Neuron (in vitro differentiated cells): ENCODE measurements around the gene MRLN.
A peak's percentile ranks its signal among the peaks of the same experiment; 100 is the strongest.

ENCODE experiments used
- H2AFZ ChIP-seq: one replicate; pipeline ENCODE4 v1.6.1; 2013; ENCODE audit warnings: low read depth, mild to moderate bottlenecking, inconsistent platforms, low read length, moderate library complexity
- H3K27me3 ChIP-seq: one replicate; pipeline ENCODE4 v1.6.1; 2013; ENCODE audit warnings: low read length; ENCODE audit not compliant: insufficient read depth
- H3K36me3 ChIP-seq: one replicate; pipeline ENCODE4 v1.6.1; 2013; ENCODE audit warnings: low read length; ENCODE audit not compliant: insufficient read depth
- H3K4me1 ChIP-seq: one replicate; pipeline ENCODE4 v1.6.1; 2013; ENCODE audit warnings: low read length; ENCODE audit not compliant: insufficient read depth
- H3K4me3 ChIP-seq: 2 replicates; pipeline ENCODE4 v1.5.1; 2013; ENCODE audit warnings: mild to moderate bottlenecking, low read length, moderate library complexity
- H3K9me3 ChIP-seq: one replicate; pipeline ENCODE4 v1.6.1; 2013; ENCODE audit warnings: low read length

Gene MRLN

DNA sequence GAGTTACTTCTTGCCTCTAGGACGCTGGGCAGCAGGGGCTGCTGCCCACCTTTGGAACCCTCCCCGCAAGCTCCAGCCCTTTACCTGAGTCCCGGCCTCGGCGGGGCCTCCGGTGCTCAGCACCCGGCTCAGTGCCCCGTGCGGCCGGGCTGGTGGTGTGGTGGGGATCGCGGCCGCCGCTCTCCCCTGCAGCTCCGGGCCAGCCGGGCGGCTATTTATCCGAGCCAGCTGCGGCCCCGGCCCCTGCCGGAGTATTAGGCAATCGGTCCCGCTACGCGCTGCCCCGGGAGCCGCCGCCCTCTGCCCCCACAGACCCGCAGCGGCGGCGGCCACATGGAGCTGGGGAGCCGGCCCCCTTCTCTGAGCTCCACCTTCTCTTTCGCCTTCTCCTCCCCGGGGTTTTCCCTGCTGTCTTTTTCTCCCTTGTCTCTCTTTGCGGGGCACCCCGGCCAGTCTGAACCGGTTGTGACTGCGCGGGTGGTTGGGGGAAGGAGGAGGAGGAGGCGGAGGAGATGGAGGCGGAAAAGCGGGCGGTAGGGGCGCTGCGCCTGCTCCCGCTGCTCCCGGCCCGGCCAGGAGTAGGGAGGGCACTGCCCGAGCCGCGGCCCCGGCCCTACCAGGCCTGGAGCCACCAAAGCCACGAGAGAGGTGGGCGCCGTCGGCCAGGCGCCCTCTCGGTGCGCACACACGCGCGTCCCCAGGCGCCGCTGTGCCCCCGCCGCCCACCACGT lies 43.7 kb downstream of the MRLN start, which contains the start of gene SLC16A9:
Gene SLC16A9, minus strand, starts transcription at position 456 of the 731 bp plus-strand sequence. CDS start 25,559 bp downstream, outside the sequence.
- Histone ChIP-seq H3K9me3 (peaks cover 3% of the 10 kb centered on the region), H2AFZ (peak within 1 kb of the TSS; percentile 92), H3K4me3 (peak within 1 kb of the TSS; percentile 82), H3K4me1 (peaks cover 10% of the 10 kb centered on the region), H3K27me3 (peaks cover 7% of the 10 kb centered on the region), H3K36me3 (peaks cover 27% of the 10 kb centered on the region)

DNA sequence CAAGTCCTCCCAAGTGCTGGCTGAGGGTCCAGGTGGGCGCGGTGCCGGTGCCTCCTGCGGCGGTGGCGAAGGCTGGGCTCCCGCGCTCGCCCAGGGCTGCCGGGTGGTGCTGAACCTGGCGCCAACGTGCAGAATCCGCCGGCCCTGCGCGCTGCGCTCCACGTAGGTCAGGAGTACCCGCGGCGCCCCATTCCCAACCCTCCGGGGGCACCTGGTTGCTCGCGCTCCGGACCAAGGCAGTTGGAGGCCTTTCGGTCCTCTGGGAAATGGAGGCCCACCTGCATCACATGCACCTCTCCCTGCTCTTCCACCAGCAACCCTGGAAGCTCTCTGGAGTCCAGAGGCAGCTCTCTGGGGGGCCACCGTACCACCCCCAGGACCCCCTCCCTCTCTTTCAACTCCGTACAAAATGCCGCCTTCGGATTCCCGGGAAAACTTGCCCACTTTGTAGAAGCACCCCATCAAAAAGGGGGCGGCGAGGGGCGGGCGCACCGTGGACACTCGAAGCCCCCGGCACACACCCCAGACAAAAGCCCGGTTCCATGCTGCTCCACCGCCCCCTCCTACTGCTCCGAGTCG lies 44.4 kb downstream of the MRLN start:
- Histone ChIP-seq H2AFZ (peak overlapping the region; percentile 92), H3K4me3 (peak overlapping the region; percentile 82), H3K27me3 (peaks cover 7% of the 10 kb centered on the region), H3K36me3 (peaks cover 34% of the 10 kb centered on the region), H3K4me1 (peaks cover 10% of the 10 kb centered on the region), H3K9me3 (peaks cover 7% of the 10 kb centered on the region)

DNA sequence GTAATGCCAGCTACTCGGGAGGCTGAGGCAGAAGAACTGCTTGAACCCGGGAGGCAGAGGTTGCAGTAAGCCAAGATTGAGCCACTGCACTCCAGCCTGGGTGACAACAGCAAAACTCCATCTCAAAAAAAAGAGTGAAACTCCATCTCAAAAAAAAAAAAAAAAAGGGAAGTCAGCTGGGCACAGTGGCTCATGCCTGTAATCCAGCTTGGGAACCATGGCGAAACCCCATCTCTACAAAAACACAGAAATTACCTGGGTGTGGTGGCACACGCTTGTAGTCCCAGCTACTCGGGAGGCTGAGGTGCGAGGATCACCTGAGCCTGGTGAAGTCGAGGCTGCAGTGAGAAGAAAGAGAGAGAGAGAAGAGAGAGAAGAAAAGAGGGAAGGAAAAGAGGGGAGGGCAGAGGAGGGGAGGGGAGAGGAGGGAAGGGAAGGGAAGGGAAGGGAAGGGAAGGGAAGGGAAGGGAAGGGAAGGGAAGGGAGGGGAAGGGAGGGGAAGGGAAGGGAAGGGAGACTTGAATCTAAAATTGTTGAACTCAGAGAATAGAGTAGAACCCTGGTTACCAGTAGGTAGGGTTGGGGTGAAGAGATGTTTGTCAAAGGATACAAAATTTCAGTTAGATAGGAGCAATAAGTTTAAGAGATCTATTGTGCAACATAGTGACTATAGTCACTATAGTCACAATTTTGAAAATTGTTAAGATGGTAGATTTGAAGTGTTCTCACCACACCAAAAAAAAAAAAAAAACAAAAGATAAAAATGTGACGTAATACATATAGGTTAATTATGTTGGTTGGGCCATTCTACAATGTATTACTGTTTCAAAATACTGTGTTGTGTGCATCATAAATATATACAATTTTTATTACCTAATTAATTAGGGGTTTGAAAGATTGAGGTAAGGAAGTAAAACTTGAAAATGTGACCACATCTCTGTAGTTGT lies 46.1 kb downstream of the MRLN start:
- peaks cover 49% of the 10 kb centered on the region for H3K36me3 ChIP-seq
- peaks cover 7% of the 10 kb centered on the region for H3K9me3 ChIP-seq
- no peaks in the 10 kb centered on the region for H3K27me3 ChIP-seq
- no peak overlapping the region for H2AFZ ChIP-seq
- peak overlapping the region; percentile 82 for H3K4me3 ChIP-seq
- peaks cover 10% of the 10 kb centered on the region for H3K4me1 ChIP-seq

DNA sequence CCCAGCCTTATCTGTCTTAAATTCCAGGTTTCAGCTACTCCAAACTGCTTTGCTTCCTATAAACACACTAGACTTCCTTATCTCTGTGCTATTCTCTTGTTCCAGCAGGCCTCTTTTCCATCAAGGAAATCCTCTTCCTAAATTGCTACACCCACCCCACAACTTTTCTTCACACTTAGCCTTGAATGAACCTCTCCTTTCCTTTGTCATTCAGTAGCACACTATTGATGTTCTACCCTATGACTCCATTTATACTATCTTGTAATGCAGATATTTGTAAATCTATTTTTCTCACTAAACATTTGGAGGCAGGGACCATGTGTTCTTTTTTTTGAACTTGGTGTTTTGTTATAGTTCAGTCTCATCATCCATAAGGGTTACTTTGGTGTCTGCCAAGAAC lies 47.3 kb downstream of the MRLN start:
- H3K9me3 ChIP-seq: peaks cover 10% of the 10 kb centered on the region
- H3K36me3 ChIP-seq: peaks cover 61% of the 10 kb centered on the region
- peaks cover 10% of the 10 kb centered on the region for H3K4me1 ChIP-seq
- no peak overlapping the region for H3K4me3 ChIP-seq
- no peak overlapping the region for H2AFZ ChIP-seq
- no peaks in the 10 kb centered on the region for H3K27me3 ChIP-seq

DNA sequence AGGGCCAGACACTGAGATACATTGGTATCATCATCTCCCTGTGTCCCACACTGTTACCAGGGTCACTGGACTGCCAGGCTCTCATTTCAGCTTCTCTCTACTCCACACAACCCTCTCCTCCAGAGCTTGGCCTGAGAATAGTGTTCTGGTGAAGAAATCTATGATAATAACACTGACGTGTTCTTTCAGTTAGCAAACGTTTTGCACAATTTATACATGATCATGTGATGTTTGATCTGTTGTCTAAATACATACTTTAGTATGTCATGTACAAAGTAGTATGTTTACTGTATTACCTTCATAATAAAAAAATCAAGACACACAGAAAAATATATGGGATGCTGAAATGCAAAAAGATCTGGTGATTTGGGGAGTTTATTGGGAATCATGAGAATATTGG lies 48.6 kb downstream of the MRLN start:
- H3K9me3 ChIP-seq: peaks cover 10% of the 10 kb centered on the region

DNA sequence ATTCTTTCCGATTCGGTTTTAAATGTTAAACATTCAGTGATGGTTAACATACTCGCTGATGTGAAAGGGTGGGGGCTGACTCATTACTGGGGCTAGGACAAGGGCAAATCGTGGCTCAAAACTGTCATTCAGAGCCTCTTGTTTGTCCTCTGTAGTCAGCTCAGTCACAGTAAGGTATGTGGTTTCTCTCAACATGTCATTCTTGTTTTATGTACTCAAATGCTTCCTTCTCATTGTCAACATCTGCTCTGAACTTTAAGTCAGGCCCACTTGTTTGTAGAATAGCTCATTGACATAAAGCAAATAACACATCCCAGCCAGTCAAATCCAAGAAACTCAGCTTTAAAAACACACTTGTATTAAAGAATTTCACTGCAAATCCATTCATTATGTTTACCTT lies 50.9 kb downstream of the MRLN start:
- Histone ChIP-seq H3K9me3 (peaks cover 13% of the 10 kb centered on the region), H3K27me3 (no peaks in the 10 kb centered on the region), H3K4me3 (no peak overlapping the region), H3K4me1 (no peaks in the 10 kb centered on the region), H2AFZ (no peak overlapping the region), H3K36me3 (peaks cover 74% of the 10 kb centered on the region)

More for the DNA sequence above, 48.6 kb downstream of the MRLN start:
- Histone ChIP-seq H3K4me3 (no peak overlapping the region), H2AFZ (no peak overlapping the region), H3K36me3 (peaks cover 72% of the 10 kb centered on the region), H3K4me1 (peaks cover 10% of the 10 kb centered on the region), H3K27me3 (no peaks in the 10 kb centered on the region)

DNA sequence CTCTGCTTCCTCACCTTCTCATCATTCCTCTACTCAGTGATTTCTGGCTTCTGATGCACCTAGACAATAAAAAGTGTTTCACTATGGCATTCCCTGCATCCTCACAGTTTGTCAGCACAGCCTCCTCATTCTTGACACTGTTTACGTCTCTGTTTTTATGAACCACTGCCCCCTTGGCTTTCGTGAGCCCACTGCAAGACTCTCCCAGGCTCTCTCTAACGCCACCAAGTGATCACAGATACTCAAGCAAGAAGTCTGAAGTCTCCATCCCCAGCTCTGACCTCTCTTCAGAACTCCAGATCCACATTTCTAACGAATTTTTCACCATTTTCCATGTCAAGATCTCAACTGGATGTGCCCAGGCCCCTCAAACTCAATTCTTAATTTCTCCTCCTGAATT lies 52.5 kb downstream of the MRLN start:
- H2AFZ ChIP-seq: no peak overlapping the region
- peaks cover 11% of the 10 kb centered on the region for H3K9me3 ChIP-seq
- H3K36me3 ChIP-seq: peaks cover 60% of the 10 kb centered on the region
- H3K4me1 ChIP-seq: no peaks in the 10 kb centered on the region
- no peaks in the 10 kb centered on the region for H3K27me3 ChIP-seq
- H3K4me3 ChIP-seq: no peak overlapping the region

DNA sequence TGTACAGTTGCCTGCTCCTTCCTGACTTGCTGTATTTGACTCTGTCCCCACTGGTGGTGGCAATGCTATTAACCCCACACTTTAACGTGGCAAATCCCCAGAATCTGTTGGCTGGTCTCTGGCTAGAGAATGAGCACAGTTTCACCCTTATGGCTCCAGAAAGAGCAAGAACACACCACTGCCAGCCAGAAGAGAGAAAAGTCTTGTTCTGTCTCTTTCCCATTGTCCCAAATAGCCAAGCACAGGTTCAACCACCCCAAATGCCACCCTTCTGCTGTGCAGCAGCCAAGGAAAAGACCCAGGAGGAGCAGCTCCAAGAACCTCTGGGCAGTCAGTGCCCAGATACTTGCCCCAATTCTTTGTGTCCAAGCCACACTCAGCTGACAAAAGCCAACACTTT lies 54.9 kb downstream of the MRLN start:
- Histone ChIP-seq H3K4me3 (no peak overlapping the region), H3K36me3 (peaks cover 51% of the 10 kb centered on the region), H3K4me1 (no peaks in the 10 kb centered on the region), H3K27me3 (no peaks in the 10 kb centered on the region), H3K9me3 (peaks cover 5% of the 10 kb centered on the region), H2AFZ (no peak overlapping the region)

DNA sequence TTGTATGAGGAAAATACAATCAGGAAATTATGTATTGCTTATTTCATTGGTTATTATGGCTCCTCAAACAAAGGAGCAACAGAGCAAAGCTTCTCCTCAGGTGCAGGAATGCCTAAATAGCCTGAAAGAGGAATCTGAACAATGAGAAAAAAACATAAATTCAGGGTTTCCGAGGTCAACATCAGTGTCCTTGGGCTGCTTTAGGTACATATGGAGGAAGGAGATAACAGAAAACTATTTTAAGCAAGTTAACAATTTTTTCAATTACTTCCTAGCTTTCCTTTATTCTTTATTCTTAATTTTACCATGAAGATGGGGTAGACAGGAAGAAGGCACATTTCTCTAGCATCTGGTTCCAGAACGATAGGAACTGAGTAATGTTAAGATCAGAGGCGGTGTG lies 57.6 kb downstream of the MRLN start:
- peaks cover 3% of the 10 kb centered on the region for H3K9me3 ChIP-seq
- H3K27me3 ChIP-seq: no peaks in the 10 kb centered on the region
- no peak overlapping the region for H3K4me3 ChIP-seq
- peaks cover 38% of the 10 kb centered on the region for H3K36me3 ChIP-seq
- H2AFZ ChIP-seq: no peak overlapping the region
- no peaks in the 10 kb centered on the region for H3K4me1 ChIP-seq

DNA sequence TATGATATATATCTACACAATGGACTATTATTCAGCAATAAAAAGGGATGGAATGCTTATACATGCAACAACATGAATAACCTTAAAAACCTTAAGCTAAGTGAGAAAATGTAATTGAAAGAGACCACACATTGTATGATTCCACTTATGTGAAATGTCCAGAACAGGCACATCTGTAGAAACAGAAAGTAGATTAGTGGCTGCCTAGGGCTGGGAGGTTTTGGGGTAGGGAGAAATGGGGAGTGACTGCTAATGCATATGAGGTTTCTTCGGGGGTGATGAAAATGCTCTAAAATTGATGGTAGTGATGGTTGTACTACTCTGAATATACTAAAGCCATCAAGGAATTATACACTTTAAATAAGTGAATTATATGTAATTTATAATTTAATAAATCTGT lies 58.3 kb downstream of the MRLN start:
- H2AFZ ChIP-seq: no peak overlapping the region
- H3K36me3 ChIP-seq: peaks cover 38% of the 10 kb centered on the region

DNA sequence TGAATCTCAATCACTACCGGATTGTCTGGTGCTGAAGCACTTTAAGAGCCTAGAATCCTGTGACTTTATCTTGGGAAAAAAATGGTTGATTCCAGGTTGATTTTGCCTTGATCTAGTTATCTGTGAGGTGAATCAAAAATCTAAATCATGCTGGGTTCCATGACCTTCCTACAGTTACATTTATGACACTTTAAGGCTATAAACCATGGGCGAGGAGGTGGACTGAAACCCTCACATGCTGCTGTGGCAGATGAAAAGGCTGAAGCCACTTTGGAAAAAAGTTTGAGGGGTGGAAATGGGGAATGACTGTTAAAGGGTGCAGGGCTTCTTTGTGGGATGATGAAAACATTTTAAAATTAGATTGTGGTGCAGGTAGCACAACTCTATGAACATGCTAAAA lies 61.1 kb downstream of the MRLN start:
- peaks cover 2% of the 10 kb centered on the region for H3K9me3 ChIP-seq
- peaks cover 42% of the 10 kb centered on the region for H3K36me3 ChIP-seq
- H2AFZ ChIP-seq: no peak overlapping the region
- H3K4me1 ChIP-seq: no peaks in the 10 kb centered on the region
- no peaks in the 10 kb centered on the region for H3K27me3 ChIP-seq
- H3K4me3 ChIP-seq: no peak overlapping the region

More for the DNA sequence above, 58.3 kb downstream of the MRLN start:
- Histone ChIP-seq H3K9me3 (peaks cover 3% of the 10 kb centered on the region), H3K4me3 (no peak overlapping the region), H3K27me3 (no peaks in the 10 kb centered on the region), H3K4me1 (no peaks in the 10 kb centered on the region)

DNA sequence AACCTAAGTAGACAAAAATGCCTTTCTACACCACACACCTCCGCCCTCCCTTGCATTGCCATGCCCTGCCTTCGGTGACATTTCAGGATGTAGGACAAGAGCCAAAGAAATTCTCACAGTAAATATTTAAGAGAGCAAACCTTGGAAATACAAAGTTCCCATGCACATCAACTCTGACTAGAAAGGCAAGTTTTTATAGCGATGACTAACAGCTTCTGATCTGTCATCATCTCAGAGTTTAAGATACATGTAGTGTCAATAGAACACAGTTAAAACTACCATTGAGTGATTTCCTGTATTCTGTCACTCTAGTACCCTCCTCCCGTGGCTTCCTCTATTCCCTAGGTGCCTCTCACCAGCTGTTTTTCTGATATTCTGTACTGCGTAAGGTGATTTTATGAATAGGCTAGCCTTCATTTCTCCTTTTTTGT lies 64.3 kb downstream of the MRLN start:
- Histone ChIP-seq H3K27me3 (no peaks in the 10 kb centered on the region), H2AFZ (no peak overlapping the region), H3K4me3 (no peak overlapping the region), H3K4me1 (no peaks in the 10 kb centered on the region), H3K36me3 (peaks cover 48% of the 10 kb centered on the region), H3K9me3 (peaks cover 2% of the 10 kb centered on the region)

DNA sequence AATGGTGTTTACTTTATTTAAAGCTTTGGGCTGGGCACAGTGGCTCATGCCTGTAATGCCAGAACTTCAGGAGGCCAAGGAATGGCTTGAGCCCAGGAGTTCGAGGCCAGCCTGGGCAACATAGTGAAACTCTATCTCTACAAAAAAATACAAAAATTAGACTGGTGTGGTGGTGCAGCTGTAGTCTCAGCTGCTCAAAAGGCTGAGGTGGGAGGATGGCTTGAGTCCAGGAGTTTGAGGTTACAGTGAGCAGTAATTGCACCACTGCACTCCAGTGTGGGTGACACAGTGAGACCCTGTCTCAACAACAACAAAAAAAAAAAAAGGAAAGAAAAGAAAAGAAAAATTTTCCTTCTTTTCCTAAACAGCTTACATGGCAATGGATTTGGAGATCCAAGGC lies 65.6 kb downstream of the MRLN start:
- H3K27me3 ChIP-seq: no peaks in the 10 kb centered on the region
- no peak overlapping the region for H3K4me3 ChIP-seq
- H3K9me3 ChIP-seq: peaks cover 2% of the 10 kb centered on the region
- no peak overlapping the region for H2AFZ ChIP-seq
- no peaks in the 10 kb centered on the region for H3K4me1 ChIP-seq
- peaks cover 61% of the 10 kb centered on the region for H3K36me3 ChIP-seq
